Fibroblast of villous mesenchyme (primary cell): ENCODE measurements around the gene NBEAL1. TPM values are rescaled to one million over a fixed set of nuclear protein-coding genes. Genes with fewer than 3 reads are reported as not detected.
A peak's percentile ranks its signal among the peaks of the same experiment; 100 is the strongest.

Experiments
- DNase-seq: peaks from one replicate; pipeline ENCODE4 v3.0.0-alpha.2; 2010; ENCODE audit warnings: low read depth
- H3K4me3 ChIP-seq: 2 replicates; pipeline ENCODE4 v1.5.1; 2011; ENCODE audit warnings: low read depth, mild to moderate bottlenecking, low read length
- total RNA-seq: library from RNA; depleted of rRNA; stranded (reverse); fragments of >200 nt; gene quantifications from 2 replicates; pipeline ENCODE4 v1.2.3, GENCODE V29; 2012
- TF ChIP-seq, protein P1 (sequence below): IDR thresholded peaks from 2 replicates; pipeline ENCODE4 v1.5.1; 2012; ENCODE audit warnings: low read depth, mild to moderate bottlenecking, low read length; ENCODE audit not compliant: insufficient read depth

Gene NBEAL1
- total RNA-seq, 1 donor, result 57.9 TPM

DNA sequence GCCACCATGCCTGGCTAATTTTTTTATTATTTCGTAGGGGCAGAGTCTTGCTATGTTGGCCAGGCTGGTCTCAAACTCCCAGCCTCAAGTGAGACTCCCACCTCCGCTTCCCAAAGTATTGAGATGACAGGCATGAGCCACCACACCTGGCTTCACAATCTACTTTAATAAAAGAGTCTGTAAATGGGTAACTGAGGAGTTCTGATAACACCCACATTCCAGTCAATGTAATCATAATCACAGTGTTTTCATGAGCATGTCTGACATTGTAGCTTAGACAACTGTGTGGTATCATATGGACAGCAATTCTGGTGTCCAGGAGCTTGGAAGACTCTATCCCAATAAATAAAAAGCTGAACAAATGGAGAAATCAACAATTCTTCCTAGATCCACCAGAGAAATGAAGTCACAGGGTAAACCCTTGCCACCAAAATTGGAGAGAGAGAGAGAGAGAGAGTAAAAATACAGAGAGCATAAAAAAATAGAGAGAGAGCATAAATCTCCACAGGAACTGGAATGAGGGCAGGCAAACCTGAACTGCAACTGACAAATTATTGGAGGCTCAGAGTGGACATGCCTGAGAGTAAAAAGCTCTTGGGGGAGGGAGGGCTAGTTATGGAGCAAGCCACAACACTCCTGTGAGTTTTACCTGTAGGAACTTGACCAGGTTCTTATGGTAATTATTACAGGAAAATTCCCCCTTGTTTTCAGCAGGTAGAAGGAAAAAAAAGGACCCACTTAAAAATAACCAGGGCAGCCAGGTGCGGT is 12.4 kb upstream of the NBEAL1 start:
- TF ChIP-seq, protein P1, sequence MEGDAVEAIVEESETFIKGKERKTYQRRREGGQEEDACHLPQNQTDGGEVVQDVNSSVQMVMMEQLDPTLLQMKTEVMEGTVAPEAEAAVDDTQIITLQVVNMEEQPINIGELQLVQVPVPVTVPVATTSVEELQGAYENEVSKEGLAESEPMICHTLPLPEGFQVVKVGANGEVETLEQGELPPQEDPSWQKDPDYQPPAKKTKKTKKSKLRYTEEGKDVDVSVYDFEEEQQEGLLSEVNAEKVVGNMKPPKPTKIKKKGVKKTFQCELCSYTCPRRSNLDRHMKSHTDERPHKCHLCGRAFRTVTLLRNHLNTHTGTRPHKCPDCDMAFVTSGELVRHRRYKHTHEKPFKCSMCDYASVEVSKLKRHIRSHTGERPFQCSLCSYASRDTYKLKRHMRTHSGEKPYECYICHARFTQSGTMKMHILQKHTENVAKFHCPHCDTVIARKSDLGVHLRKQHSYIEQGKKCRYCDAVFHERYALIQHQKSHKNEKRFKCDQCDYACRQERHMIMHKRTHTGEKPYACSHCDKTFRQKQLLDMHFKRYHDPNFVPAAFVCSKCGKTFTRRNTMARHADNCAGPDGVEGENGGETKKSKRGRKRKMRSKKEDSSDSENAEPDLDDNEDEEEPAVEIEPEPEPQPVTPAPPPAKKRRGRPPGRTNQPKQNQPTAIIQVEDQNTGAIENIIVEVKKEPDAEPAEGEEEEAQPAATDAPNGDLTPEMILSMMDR, result no peak
- no peak overlapping the region for H3K4me3 ChIP-seq
- DNase-seq, result no peak

DNA sequence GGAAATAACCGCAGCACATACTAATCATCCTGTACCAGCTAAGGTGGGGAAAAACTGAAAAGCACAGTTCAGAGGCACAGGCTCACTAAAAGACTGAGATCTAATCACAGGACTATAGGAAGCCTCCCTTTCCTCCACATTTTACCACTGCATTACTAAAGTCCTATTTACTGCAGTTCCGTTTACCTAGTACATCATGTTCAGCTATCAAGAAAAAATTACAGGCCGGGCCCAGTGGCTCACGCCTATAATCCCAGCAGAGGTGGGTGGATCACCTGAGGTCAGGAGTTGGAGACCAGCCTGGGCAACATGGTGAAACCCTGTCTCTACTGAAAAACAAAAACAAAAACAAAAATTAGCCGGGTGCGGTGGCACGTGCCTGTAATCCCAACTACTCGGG is 11.0 kb upstream of the NBEAL1 start:
- TF ChIP-seq, protein P1, result no peak
- no peak overlapping the region for H3K4me3 ChIP-seq
- no peak for DNase-seq

GRCh38 chr2:203016716-203017115 is 2.0 kb downstream of the NBEAL1 start:
- DNase-seq, result no peak
- TF ChIP-seq, protein P1, result no peak
- H3K4me3 ChIP-seq, result peak overlapping the region; percentile 73

GRCh38 chr2:203018181-203018580 is 3.5 kb downstream of the NBEAL1 start:
- peak; percentile 51 for DNase-seq
- TF ChIP-seq, protein P1, result no peak
- H3K4me3 ChIP-seq, result peak overlapping the region; percentile 73

DNA sequence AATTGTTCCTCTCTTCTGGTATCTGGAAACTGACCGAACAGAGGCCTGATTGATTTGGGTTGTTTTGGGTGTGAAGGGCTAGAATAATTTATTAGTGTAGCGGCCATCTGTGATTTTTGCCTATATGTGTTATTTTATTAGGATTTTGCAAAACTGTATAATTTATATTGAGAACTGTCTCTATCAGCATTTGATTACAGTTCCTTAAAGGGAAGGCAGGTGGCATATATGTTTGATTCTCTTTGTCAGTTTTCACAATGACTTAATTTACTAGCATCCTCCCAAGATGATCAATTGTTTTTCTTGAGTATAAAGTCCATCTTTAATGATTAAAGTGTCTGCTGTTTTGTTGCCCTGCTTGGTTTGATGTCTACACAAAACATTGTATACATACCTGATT is 4.5 kb downstream of the NBEAL1 start:
- peak overlapping the region; percentile 73 for H3K4me3 ChIP-seq
- DNase-seq, result no peak
- TF ChIP-seq, protein P1, result no peak

DNA sequence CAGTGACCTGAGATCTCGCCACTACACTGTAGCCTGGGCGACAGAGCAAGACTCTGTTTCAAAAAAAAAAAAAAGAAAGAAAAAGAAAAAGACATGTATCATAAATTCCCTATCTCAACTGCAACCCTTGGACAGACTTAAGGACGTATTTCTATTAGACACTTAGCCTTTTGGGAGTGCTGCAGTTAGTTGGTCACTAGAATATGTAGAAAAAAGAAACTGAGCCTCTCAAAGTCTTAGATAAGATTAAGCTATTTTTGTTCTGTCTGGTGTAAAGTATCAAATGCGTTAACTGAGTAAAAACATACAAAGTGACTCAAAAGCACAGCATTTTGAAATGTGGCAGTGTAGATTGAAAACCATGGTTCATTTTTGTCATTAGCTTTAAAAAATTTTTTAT is 7.3 kb downstream of the NBEAL1 start:
- no peak overlapping the region for H3K4me3 ChIP-seq
- DNase-seq, result no peak
- TF ChIP-seq, protein P1, result no peak

- no peak for DNase-seq
- no peak overlapping the region for H3K4me3 ChIP-seq
Measured at GRCh38 chr2:203022751-203023150, 8.1 kb downstream of the NBEAL1 start.

More at GRCh38 chr2:203022751-203023150, 8.1 kb downstream of the NBEAL1 start:
- TF ChIP-seq, protein P1, result no peak
